Measurements from ENCODE around the gene SLC27A6. TPM values are rescaled to one million over a fixed set of nuclear protein-coding genes. Genes with fewer than 3 reads are reported as not detected.

Gene SLC27A6, protein sequence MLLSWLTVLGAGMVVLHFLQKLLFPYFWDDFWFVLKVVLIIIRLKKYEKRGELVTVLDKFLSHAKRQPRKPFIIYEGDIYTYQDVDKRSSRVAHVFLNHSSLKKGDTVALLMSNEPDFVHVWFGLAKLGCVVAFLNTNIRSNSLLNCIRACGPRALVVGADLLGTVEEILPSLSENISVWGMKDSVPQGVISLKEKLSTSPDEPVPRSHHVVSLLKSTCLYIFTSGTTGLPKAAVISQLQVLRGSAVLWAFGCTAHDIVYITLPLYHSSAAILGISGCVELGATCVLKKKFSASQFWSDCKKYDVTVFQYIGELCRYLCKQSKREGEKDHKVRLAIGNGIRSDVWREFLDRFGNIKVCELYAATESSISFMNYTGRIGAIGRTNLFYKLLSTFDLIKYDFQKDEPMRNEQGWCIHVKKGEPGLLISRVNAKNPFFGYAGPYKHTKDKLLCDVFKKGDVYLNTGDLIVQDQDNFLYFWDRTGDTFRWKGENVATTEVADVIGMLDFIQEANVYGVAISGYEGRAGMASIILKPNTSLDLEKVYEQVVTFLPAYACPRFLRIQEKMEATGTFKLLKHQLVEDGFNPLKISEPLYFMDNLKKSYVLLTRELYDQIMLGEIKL
- 10 to 100 TPM in 8 of 9 donors, 1 to 10 TPM in 1; 9.0 to 95.1 (median 31.5) TPM for total RNA-seq
- 10 to 100 TPM; 21.4 to 23.1 TPM for polyA plus RNA-seq
- long read RNA-seq, donor 1, transcript SLC27A6-201 (10 exons, 3,219 nt): major isoform, 124 of 240 reads
- long read RNA-seq, donor 1, partial matches to known transcripts: 5 of 240 reads
- long read RNA-seq, donor 1, other reads (novel, unspliced or antisense): 107 of 240 reads
- long read RNA-seq, donor 2, transcript SLC27A6-201 (10 exons, 3,219 nt): major isoform, 59 of 98 reads
- long read RNA-seq, donor 2, partial matches to known transcripts: 5 of 98 reads
- long read RNA-seq, donor 2, other reads (novel, unspliced or antisense): 32 of 98 reads
- long read RNA-seq, donor 3, transcript SLC27A6-201 (10 exons, 3,219 nt): major isoform, 27 of 39 reads
- long read RNA-seq, donor 3, partial matches to known transcripts: 0 of 39 reads
- long read RNA-seq, donor 3, other reads (novel, unspliced or antisense): 11 of 39 reads

DNA sequence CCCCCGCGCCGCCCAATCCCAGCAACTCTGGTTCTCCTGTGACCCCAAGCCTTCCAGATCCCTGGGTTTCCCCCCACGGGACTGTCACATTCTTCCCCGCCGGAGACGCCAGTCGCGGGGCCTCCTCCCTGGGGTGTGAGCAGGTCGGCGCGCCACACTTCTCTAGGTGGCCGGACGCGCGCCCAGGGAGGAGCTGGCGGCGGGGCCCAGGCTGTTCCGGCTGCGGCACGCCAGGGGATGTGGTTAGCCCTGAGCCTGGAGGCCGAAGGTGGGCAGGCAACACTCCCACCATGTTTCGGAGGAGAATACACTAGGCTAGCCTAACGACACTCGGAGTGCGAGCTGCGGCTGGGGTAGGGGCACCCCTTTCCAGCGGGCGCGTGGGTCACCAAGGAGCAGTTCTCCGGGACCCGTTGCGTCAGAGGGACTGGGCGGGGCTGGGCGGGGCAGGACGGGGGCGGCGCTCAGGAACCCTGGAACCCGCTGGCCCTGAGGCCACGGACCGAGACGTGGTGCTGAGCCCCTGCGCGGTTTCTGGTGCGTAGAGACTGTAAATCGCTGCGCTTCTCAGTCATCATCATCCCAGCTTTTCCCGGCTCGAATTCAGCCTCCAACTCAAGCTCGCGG lies at the start of gene SLC27A6:
Gene SLC27A6, plus strand, starts transcription at position 478 of the 627 bp plus-strand sequence. CDS start 650 bp downstream, outside the sequence.
- intact Hi-C loops (cut with DNase I): loop anchor here in 3 of 10 donors (2.0 to 5.0 kb wide), 3 partner anchors 38 to 43 kb away; no protein-coding TSS in a partner anchor
- Histone ChIP-seq H3K9me3 (peaks cover 0 to 12% (median 0%) of the 10 kb centered on the region in 12 donors), H3K27ac (peak within 1 kb of the TSS; percentile 31 to 86 (median 74)), H3K27me3 (peaks cover 0 to 16% (median 0%) of the 10 kb centered on the region in 9 donors), H3K36me3 (no peaks in the 10 kb centered on the region), H3K4me3 (peak within 1 kb of the TSS; percentile 25 to 65 (median 58)), H3K4me1 (peaks cover 0 to 8% (median 0%) of the 10 kb centered on the region in 12 donors)
- ATAC-seq (peak; percentile 91 to 98 (median 97)), DNase-seq (peak; percentile 28 to 67 (median 54))
- WGBS, 4 donors: 0 to 2% (median 1%) methylated on average over 18 to 51 of the region's 51 CpGs
- TF ChIP-seq, protein P1, sequence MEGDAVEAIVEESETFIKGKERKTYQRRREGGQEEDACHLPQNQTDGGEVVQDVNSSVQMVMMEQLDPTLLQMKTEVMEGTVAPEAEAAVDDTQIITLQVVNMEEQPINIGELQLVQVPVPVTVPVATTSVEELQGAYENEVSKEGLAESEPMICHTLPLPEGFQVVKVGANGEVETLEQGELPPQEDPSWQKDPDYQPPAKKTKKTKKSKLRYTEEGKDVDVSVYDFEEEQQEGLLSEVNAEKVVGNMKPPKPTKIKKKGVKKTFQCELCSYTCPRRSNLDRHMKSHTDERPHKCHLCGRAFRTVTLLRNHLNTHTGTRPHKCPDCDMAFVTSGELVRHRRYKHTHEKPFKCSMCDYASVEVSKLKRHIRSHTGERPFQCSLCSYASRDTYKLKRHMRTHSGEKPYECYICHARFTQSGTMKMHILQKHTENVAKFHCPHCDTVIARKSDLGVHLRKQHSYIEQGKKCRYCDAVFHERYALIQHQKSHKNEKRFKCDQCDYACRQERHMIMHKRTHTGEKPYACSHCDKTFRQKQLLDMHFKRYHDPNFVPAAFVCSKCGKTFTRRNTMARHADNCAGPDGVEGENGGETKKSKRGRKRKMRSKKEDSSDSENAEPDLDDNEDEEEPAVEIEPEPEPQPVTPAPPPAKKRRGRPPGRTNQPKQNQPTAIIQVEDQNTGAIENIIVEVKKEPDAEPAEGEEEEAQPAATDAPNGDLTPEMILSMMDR (IDR thresholded peaks at IDR 0.05): no peak
- TF ChIP-seq POLR2A (IDR thresholded peaks at IDR 0.05): no peak

DNA sequence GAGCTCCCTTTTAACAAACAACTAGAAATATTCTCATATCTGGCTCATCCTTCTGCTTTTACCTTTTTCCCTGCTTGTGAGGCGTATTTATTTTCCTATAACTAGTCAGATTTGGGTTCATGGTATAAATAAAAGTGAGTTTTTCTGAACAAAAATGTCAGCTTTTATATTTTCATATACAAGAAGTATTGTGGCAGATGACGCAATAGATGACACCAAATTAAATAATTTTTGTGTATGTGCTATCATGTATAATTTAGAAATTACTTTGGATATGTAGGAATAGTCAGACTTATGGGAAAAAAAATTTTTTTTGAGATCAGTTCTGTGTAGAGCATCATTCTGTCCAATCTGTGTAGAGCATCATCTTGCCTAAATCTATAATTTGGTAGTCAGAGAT lies 45.7 kb upstream of the SLC27A6 start:
- DNase-seq (no peak), ATAC-seq (no peak)
- Histone ChIP-seq H3K4me1 (peaks cover 0 to 11% (median 0%) of the 10 kb centered on the region in 12 donors), H3K27ac (no peak overlapping the region), H3K27me3 (no peaks in the 10 kb centered on the region), H3K9me3 (no peaks in the 10 kb centered on the region), H3K36me3 (no peaks in the 10 kb centered on the region), H3K4me3 (no peak overlapping the region)
- 95 to 97% (median 96%) methylated on average over 2 of the region's 2 CpGs for WGBS, 4 donors
- TF ChIP-seq POLR2A (IDR thresholded peaks at IDR 0.05): no peak
- TF ChIP-seq, protein P1 (IDR thresholded peaks at IDR 0.05): no peak
- intact Hi-C loops (cut with DNase I): no loop called here

DNA sequence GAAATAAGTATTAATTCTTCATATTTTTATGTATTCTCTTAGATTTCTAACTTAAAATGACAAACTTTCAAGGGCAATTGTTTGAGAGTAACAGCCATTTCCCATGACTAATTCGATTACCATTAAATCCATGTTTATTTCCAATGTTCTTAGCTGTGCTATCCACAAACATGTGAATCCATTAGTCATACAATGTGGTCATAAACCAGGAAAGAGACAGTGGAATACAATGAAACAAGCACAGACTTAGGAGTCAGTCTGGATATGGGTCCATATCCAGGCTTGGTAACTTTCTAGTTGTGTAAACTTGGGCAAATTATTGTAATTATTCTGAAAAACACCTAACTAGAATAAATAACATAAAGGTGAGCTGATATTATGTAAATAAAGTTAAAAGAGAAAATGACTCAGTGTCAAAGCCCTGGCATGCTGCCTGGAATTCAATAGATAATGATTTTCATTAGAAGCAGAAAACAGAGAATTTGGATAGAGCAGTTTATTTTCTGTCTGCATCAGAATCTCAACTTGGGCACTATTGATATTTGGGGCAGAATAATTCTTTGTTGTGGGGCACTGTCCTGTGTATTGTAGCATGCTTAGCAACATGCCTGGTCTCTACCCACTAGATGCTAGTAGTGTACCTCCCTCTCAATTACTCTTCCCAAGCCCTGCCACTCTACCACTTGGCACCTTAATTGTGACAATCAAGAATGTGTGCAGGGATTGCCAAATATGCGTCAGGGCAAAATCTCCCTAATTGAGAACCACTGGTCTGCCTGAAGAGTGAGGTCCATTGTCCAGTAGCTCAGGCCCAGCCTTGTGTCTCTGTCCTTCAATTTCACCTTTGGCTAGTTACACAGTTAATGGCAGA lies 44.7 kb upstream of the SLC27A6 start:
- Histone ChIP-seq H3K4me3 (no peak overlapping the region), H3K27ac (peak overlapping the region in 10 of 12 donors; percentile 2 to 74 (median 65)), H3K36me3 (no peaks in the 10 kb centered on the region), H3K9me3 (no peaks in the 10 kb centered on the region), H3K27me3 (no peaks in the 10 kb centered on the region), H3K4me1 (peaks cover 0 to 11% (median 0%) of the 10 kb centered on the region in 12 donors)
- DNase-seq: peak in 4 of 5 donors; percentile 33 to 62 (median 43)
- 62 to 85% (median 64%) methylated on average over 2 of the region's 2 CpGs for WGBS, 4 donors
- TF ChIP-seq POLR2A (IDR thresholded peaks at IDR 0.05): no peak
- TF ChIP-seq, protein P1 (IDR thresholded peaks at IDR 0.05): no peak
- intact Hi-C loops (cut with DNase I): loop anchor here in 2 of 10 donors (5.0 to 10.0 kb wide), 2 partner anchors 47 to 174 kb away; partner anchors contain the start of genes ISOC1 (in 1 of the 2) and SLC27A6 (in 1 of the 2)
- ATAC-seq: peak; percentile 88 to 95 (median 94)
